OCI-LY1 (cell line): Measurements from ENCODE around the gene CDH13.

Experiments
- CTCF ChIP-seq: fragments of 200-600 bp; sonication (generic), shearing (Covaris generic); IDR thresholded peaks from 2 replicates; pipeline ENCODE4 v1.5.1; 2017; ENCODE audit warnings: mild to moderate bottlenecking, antibody characterized with exemption, low read length, moderate library complexity, mixed read lengths
- EZH2 ChIP-seq: fragments of 200-600 bp; sonication (generic), shearing (Covaris generic); IDR thresholded peaks from 2 replicates; pipeline ENCODE4 v1.8.0; 2017; ENCODE audit warnings: borderline replicate concordance, mixed run types, mild to moderate bottlenecking, antibody characterized with exemption, low read length, moderate library complexity, mixed read lengths

GRCh38 chr16:83315271-83315670 lies 688.5 kb downstream of the CDH13 start:
- no peak for TF ChIP-seq CTCF
- TF ChIP-seq EZH2, result no peak
